Osteocyte (in vitro differentiated cells): ENCODE results near the gene PFN4. TPM values are rescaled to one million over a fixed set of nuclear protein-coding genes. Genes with fewer than 3 reads are reported as not detected.

Source experiments
- total RNA-seq: library from RNA; stranded (reverse); gene quantifications from 2 replicates; pipeline ENCODE4 v1.2.1, GENCODE V29; 2021

The PFN4 gene
- total RNA-seq, 1 donor from 2014 or later: 1.4 TPM

Other genes starting within 250 kb of the PFN4 start
- gene ATAD2B, start 196.2 kb downstream of the PFN4 start, total RNA-seq: 23.8 and 27.3 TPM in 2 replicates
- gene UBXN2A, start 182.9 kb downstream of the PFN4 start, total RNA-seq: 18.8 and 18.9 TPM in 2 replicates
- gene MFSD2B, start 113.2 kb downstream of the PFN4 start, total RNA-seq: not detected in 2 replicates
- gene WDCP, start 75.9 kb downstream of the PFN4 start, total RNA-seq: 9.6 and 12.4 TPM in 2 replicates
- 12.6 and 12.7 TPM in 2 replicates for gene FKBP1B, start 73.6 kb downstream of the PFN4 start, total RNA-seq
- gene SF3B6, start 47.0 kb downstream of the PFN4 start, total RNA-seq: 89.5 and 91.4 TPM in 2 replicates
- gene TP53I3, start 38.5 kb downstream of the PFN4 start, total RNA-seq: 44.4 and 45.9 TPM in 2 replicates
- gene FAM228B, start 135 bp upstream of the PFN4 start, total RNA-seq: 19.5 and 22.5 TPM in 2 replicates
- gene FAM228A, start 51.7 kb upstream of the PFN4 start, total RNA-seq: 0.32 TPM in 1 of 2 replicates, not detected in the other
- gene ITSN2, start 237.2 kb upstream of the PFN4 start, total RNA-seq: 31.7 and 32.1 TPM in 2 replicates